ENCODE data around the gene CEBPG. TPM values are rescaled to one million over a fixed set of nuclear protein-coding genes. Genes with fewer than 3 reads are reported as not detected.

CEBPG gene
- total and polyA plus RNA-seq, 5 experiments from 2014 or later: 4.5 to 30.0 (median 9.3) TPM

GRCh38 chr19:33343301-33343700 lies 30.2 kb upstream of the CEBPG start:
- POLR2A ChIA-PET: no interaction called here
- no peak overlapping the region for H3K4me3 Mint-ChIP-seq
- H3K27me3 Mint-ChIP-seq: peaks cover 8 to 65% (median 41%) of the 10 kb centered on the region in 5 donors
- no peaks in the 10 kb centered on the region for H3K9me3 Mint-ChIP-seq
- peaks cover 0 to 2% (median 0%) of the 10 kb centered on the region in 4 donors for H3K4me1 Mint-ChIP-seq
- no peak overlapping the region for H3K27ac Mint-ChIP-seq
- H3K36me3 Mint-ChIP-seq: no peaks in the 10 kb centered on the region
- ATAC-seq: no peak
- no peak for DNase-seq

- no peak overlapping the region for H3K4me3 Mint-ChIP-seq
- peaks cover 0 to 2% (median 0%) of the 10 kb centered on the region in 4 donors for H3K4me1 Mint-ChIP-seq
- H3K27me3 Mint-ChIP-seq: peaks cover 9 to 64% (median 37%) of the 10 kb centered on the region in 5 donors
- POLR2A ChIA-PET: no interaction called here
- DNase-seq: no peak
- no peak overlapping the region for H3K27ac Mint-ChIP-seq
- no peaks in the 10 kb centered on the region for H3K36me3 Mint-ChIP-seq
- ATAC-seq: no peak
- H3K9me3 Mint-ChIP-seq: no peaks in the 10 kb centered on the region
Observed at GRCh38 chr19:33343859-33344572, 29.5 kb upstream of the CEBPG start.

- peaks cover 9 to 59% (median 37%) of the 10 kb centered on the region in 5 donors for H3K27me3 Mint-ChIP-seq
- H3K27ac Mint-ChIP-seq: no peak overlapping the region
- ATAC-seq (no peak), DNase-seq (no peak)
- H3K36me3 Mint-ChIP-seq: no peaks in the 10 kb centered on the region
- H3K9me3 Mint-ChIP-seq: no peaks in the 10 kb centered on the region
- POLR2A ChIA-PET: no interaction called here
- no peak overlapping the region for H3K4me3 Mint-ChIP-seq
- H3K4me1 Mint-ChIP-seq: peaks cover 0 to 2% (median 0%) of the 10 kb centered on the region in 4 donors
Observed at GRCh38 chr19:33344573-33344925, 29.0 kb upstream of the CEBPG start.

- no peak for DNase-seq
- POLR2A ChIA-PET: no interaction called here
- no peak for ATAC-seq
- Mint-ChIP-seq H3K27ac (no peak overlapping the region), H3K27me3 (peaks cover 9 to 63% (median 37%) of the 10 kb centered on the region in 5 donors), H3K9me3 (no peaks in the 10 kb centered on the region), H3K4me1 (peaks cover 0 to 2% (median 0%) of the 10 kb centered on the region in 4 donors), H3K36me3 (no peaks in the 10 kb centered on the region), H3K4me3 (no peak overlapping the region)
Observed at GRCh38 chr19:33345163-33345562, 28.3 kb upstream of the CEBPG start.

- Mint-ChIP-seq H3K27ac (no peak overlapping the region), H3K4me1 (peaks cover 0 to 2% (median 0%) of the 10 kb centered on the region in 4 donors), H3K9me3 (no peaks in the 10 kb centered on the region), H3K4me3 (no peak overlapping the region), H3K36me3 (no peaks in the 10 kb centered on the region), H3K27me3 (peaks cover 9 to 66% (median 40%) of the 10 kb centered on the region in 5 donors)
- ATAC-seq (no peak), DNase-seq (no peak)
- POLR2A ChIA-PET: no interaction called here
Observed at GRCh38 chr19:33346665-33347064, 26.8 kb upstream of the CEBPG start.

- ATAC-seq (no peak), DNase-seq (no peak)
- no peak overlapping the region for H3K27ac Mint-ChIP-seq
- H3K4me3 Mint-ChIP-seq: no peak overlapping the region
- H3K27me3 Mint-ChIP-seq: peaks cover 10 to 62% (median 38%) of the 10 kb centered on the region in 5 donors
- no peaks in the 10 kb centered on the region for H3K36me3 Mint-ChIP-seq
- H3K4me1 Mint-ChIP-seq: peaks cover 0 to 2% (median 0%) of the 10 kb centered on the region in 4 donors
- no peaks in the 10 kb centered on the region for H3K9me3 Mint-ChIP-seq
- POLR2A ChIA-PET: no interaction called here
Observed at GRCh38 chr19:33347300-33347699, 26.2 kb upstream of the CEBPG start.

GRCh38 chr19:33348301-33349010 lies 25.1 kb upstream of the CEBPG start:
- Mint-ChIP-seq H3K4me3 (no peak overlapping the region), H3K27ac (no peak overlapping the region), H3K36me3 (no peaks in the 10 kb centered on the region), H3K9me3 (no peaks in the 10 kb centered on the region), H3K4me1 (peaks cover 0 to 2% (median 0%) of the 10 kb centered on the region in 4 donors), H3K27me3 (peaks cover 10 to 62% (median 29%) of the 10 kb centered on the region in 5 donors)
- ATAC-seq (no peak), DNase-seq (no peak)
- POLR2A ChIA-PET: no interaction called here

GRCh38 chr19:33349319-33350289 lies 23.9 kb upstream of the CEBPG start:
- no peaks in the 10 kb centered on the region for H3K36me3 Mint-ChIP-seq
- no peak overlapping the region for H3K4me3 Mint-ChIP-seq
- ATAC-seq (no peak), DNase-seq (no peak)
- no peak overlapping the region for H3K27ac Mint-ChIP-seq
- H3K9me3 Mint-ChIP-seq: no peaks in the 10 kb centered on the region
- peaks cover 12 to 54% (median 25%) of the 10 kb centered on the region in 5 donors for H3K27me3 Mint-ChIP-seq
- POLR2A ChIA-PET: no interaction called here
- no peaks in the 10 kb centered on the region for H3K4me1 Mint-ChIP-seq

- ATAC-seq: no peak
- peak overlapping the region in 1 of 10 donors; percentile 75 for H3K27ac Mint-ChIP-seq
Observed at GRCh38 chr19:33350538-33351309, 22.8 kb upstream of the CEBPG start.

GRCh38 chr19:33355535-33355934 lies 18.0 kb upstream of the CEBPG start:
- peaks cover 0 to 12% (median 5%) of the 10 kb centered on the region in 3 donors for H3K36me3 Mint-ChIP-seq
- no peak overlapping the region for H3K4me3 Mint-ChIP-seq
- peaks cover 4 to 18% (median 6%) of the 10 kb centered on the region in 5 donors for H3K27me3 Mint-ChIP-seq
- H3K27ac Mint-ChIP-seq: no peak overlapping the region
- DNase-seq (no peak), ATAC-seq (no peak)
- peaks cover 0 to 14% (median 8%) of the 10 kb centered on the region in 9 donors for H3K9me3 Mint-ChIP-seq
- POLR2A ChIA-PET: no interaction called here
- no peaks in the 10 kb centered on the region for H3K4me1 Mint-ChIP-seq

More at GRCh38 chr19:33350538-33351309, 22.8 kb upstream of the CEBPG start:
- H3K4me1 Mint-ChIP-seq: no peaks in the 10 kb centered on the region
- peaks cover 0 to 7% (median 3%) of the 10 kb centered on the region in 9 donors for H3K9me3 Mint-ChIP-seq
- H3K27me3 Mint-ChIP-seq: peaks cover 8 to 43% (median 17%) of the 10 kb centered on the region in 5 donors
- no peak for DNase-seq
- H3K36me3 Mint-ChIP-seq: peaks cover 0 to 6% (median 5%) of the 10 kb centered on the region in 3 donors
- POLR2A ChIA-PET: no interaction called here
- H3K4me3 Mint-ChIP-seq: no peak overlapping the region

GRCh38 chr19:33357556-33357955 lies 16.0 kb upstream of the CEBPG start:
- H3K9me3 Mint-ChIP-seq: peaks cover 0 to 14% (median 8%) of the 10 kb centered on the region in 9 donors
- no peaks in the 10 kb centered on the region for H3K4me1 Mint-ChIP-seq
- H3K27ac Mint-ChIP-seq: no peak overlapping the region
- peaks cover 0 to 12% (median 5%) of the 10 kb centered on the region in 3 donors for H3K36me3 Mint-ChIP-seq
- POLR2A ChIA-PET: no interaction called here
- peaks cover 0 to 21% (median 7%) of the 10 kb centered on the region in 5 donors for H3K27me3 Mint-ChIP-seq
- H3K4me3 Mint-ChIP-seq: no peak overlapping the region
- DNase-seq: no peak
- no peak for ATAC-seq

GRCh38 chr19:33358408-33358807 lies 15.1 kb upstream of the CEBPG start:
- H3K36me3 Mint-ChIP-seq: peaks cover 0 to 12% (median 5%) of the 10 kb centered on the region in 3 donors
- ATAC-seq (no peak), DNase-seq (no peak)
- no peak overlapping the region for H3K4me3 Mint-ChIP-seq
- peaks cover 0 to 21% (median 8%) of the 10 kb centered on the region in 5 donors for H3K27me3 Mint-ChIP-seq
- H3K27ac Mint-ChIP-seq: peak overlapping the region in 1 of 10 donors; percentile 52
- POLR2A ChIA-PET: no interaction called here
- peaks cover 0 to 14% (median 8%) of the 10 kb centered on the region in 9 donors for H3K9me3 Mint-ChIP-seq
- no peaks in the 10 kb centered on the region for H3K4me1 Mint-ChIP-seq

Data from naive thymus-derived CD8-positive, alpha-beta T cell (primary cell).